H1 (cell line): ENCODE data around the gene MTMR2. TPM values are rescaled to one million over a fixed set of nuclear protein-coding genes. Genes with fewer than 3 reads are reported as not detected.

ENCODE experiments used
- CTCF ChIA-PET: fragments of 300-600 bp; sonication (Branson Sonifier 250); formaldehyde crosslinking; loops from one replicate; lab custom pipeline; 2021; ENCODE audit not compliant: partially characterized antibody; lab: Charles Lee
- POLR2A ChIA-PET: fragments of 300-600 bp; sonication (Branson Sonifier 250); formaldehyde crosslinking; loops from one replicate; lab custom pipeline; 2021; ENCODE audit warnings: inconsistent platforms; ENCODE audit not compliant: partially characterized antibody; lab: Charles Lee
- DNase-seq, 2 experiments: peaks; one replicate each; pipeline versions ENCODE4 v3.0.0 to v3.0.0-alpha.2; 2010 to 2022; ENCODE audit warnings: low spot score in 2 of 2, low read depth in 1 of 2, mixed read lengths in 1 of 2
- FAIRE-seq: peaks from 2 replicates; lab custom pipeline; 2011; peaks lifted over from hg19 to GRCh38; lab: Jason Lieb, UNC
- H2AFZ ChIP-seq: 2 replicates; pipeline ENCODE4 v1.8.1; 2012; ENCODE audit warnings: low read length, inconsistent platforms
- H2AK5ac ChIP-seq: 2 replicates; pipeline ENCODE4 v1.6.1; 2013; ENCODE audit warnings: low read depth, low read length
- H2BK120ac ChIP-seq: replicated peaks from 2 replicates; pipeline ENCODE3; 2013; ENCODE audit warnings: low read depth, low read length, inconsistent platforms
- H2BK12ac ChIP-seq: 2 replicates; pipeline ENCODE4 v1.6.1; 2013; ENCODE audit warnings: low read depth, low read length
- H2BK15ac ChIP-seq: 2 replicates; pipeline ENCODE4 v1.6.1; 2013; ENCODE audit warnings: low read length
- H2BK20ac ChIP-seq: 2 replicates; pipeline ENCODE4 v1.6.1; 2013; ENCODE audit warnings: low read length
- H2BK5ac ChIP-seq: 2 replicates; pipeline ENCODE4 v1.6.1; 2013; ENCODE audit warnings: low read depth, low read length
- H3K14ac ChIP-seq: 2 replicates; pipeline ENCODE4 v1.6.1; 2013; ENCODE audit warnings: inconsistent platforms; ENCODE audit not compliant: insufficient read length
- H3K18ac ChIP-seq: 2 replicates; pipeline ENCODE4 v1.6.1; 2013; ENCODE audit warnings: low read length; ENCODE audit errors: extremely low read depth
- H3K23ac ChIP-seq: 2 replicates; pipeline ENCODE4 v1.6.1; 2013; ENCODE audit warnings: inconsistent platforms; ENCODE audit not compliant: insufficient read length
- H3K23me2 ChIP-seq: 2 replicates; pipeline ENCODE4 v1.6.1; 2013; ENCODE audit warnings: low read depth, low read length
- H3K27ac ChIP-seq: 2 replicates; pipeline ENCODE4 v1.6.1; 2011; ENCODE audit warnings: low read depth, low read length, inconsistent platforms
- H3K27me3 ChIP-seq, 4 experiments: replicated peaks in 1 of 4; 1 replicate in 1 of 4; 2 replicates in 3 of 4; pipeline versions ENCODE4 v1.6.1 to v1.8.1; 2011 to 2013; ENCODE audit warnings: low read length in 3 of 4, mild to moderate bottlenecking in 3 of 4, inconsistent platforms in 2 of 4, mixed read lengths in 2 of 4, moderate library complexity in 1 of 4; ENCODE audit not compliant: control insufficient read depth in 3 of 4, insufficient read depth in 3 of 4; ENCODE audit errors: extremely low read depth in 1 of 4
- H3K36me3 ChIP-seq, 4 experiments: 2 replicates each; pipeline versions ENCODE4 v1.6.1 to v1.8.1; 2011 to 2013; ENCODE audit warnings: mild to moderate bottlenecking in 4 of 4, low read length in 3 of 4, moderate library complexity in 2 of 4, control low read depth in 1 of 4, inconsistent platforms in 1 of 4; ENCODE audit not compliant: insufficient read depth in 4 of 4, control insufficient read depth in 2 of 4
- H3K4ac ChIP-seq: replicated peaks from 2 replicates; pipeline ENCODE3; 2013; ENCODE audit warnings: low read length, low read depth, mixed read lengths, inconsistent platforms; ENCODE audit not compliant: insufficient read length
- H3K4me1 ChIP-seq, 4 experiments: replicated peaks in 1 of 4; 1 replicate in 1 of 4; 2 replicates in 3 of 4; pipeline versions ENCODE4 v1.6.1 to v1.8.1; 2011 to 2013; ENCODE audit warnings: low read length in 3 of 4, inconsistent platforms in 2 of 4, mixed read lengths in 1 of 4; ENCODE audit not compliant: insufficient read depth in 4 of 4, control insufficient read depth in 3 of 4
- H3K4me2 ChIP-seq, 2 experiments: 2 replicates each; pipeline versions ENCODE4 v1.6.1 to v1.8.1; 2011 to 2013; ENCODE audit warnings: low read depth in 2 of 2, low read length in 2 of 2, control low read depth in 1 of 2, inconsistent platforms in 1 of 2, mild to moderate bottlenecking in 1 of 2; ENCODE audit not compliant: insufficient read depth in 1 of 2
- H3K4me3 ChIP-seq, 4 experiments: fragments of 200-600, 300-600 bp in 1 of 4; sonication (generic), shearing (Covaris generic), sonication (Bioruptor Twin) in 1 of 4; 2 replicates each; pipeline versions ENCODE4 v1.5.1 to v1.8.1; 2011 to 2016; ENCODE audit warnings: low read length in 4 of 4, low read depth in 3 of 4, control low read depth in 2 of 4, inconsistent platforms in 2 of 4, mild to moderate bottlenecking in 2 of 4, mixed read lengths in 1 of 4, moderate library complexity in 1 of 4; ENCODE audit not compliant: insufficient read depth in 2 of 4; ENCODE audit errors: extremely low read depth in 1 of 4
- H3K56ac ChIP-seq: replicated peaks from 2 replicates; pipeline ENCODE3; 2013; ENCODE audit warnings: low read depth, mild to moderate bottlenecking, mixed read lengths, low read length, inconsistent platforms; ENCODE audit not compliant: insufficient read length
- H3K79me1 ChIP-seq: 2 replicates; pipeline ENCODE4 v1.6.1; 2013; ENCODE audit warnings: low read depth, low read length, control low read depth
- H3K79me2 ChIP-seq, 2 experiments: 2 replicates each; pipeline versions ENCODE4 v1.6.1 to v1.8.1; 2012 to 2013; ENCODE audit warnings: low read length in 2 of 2, mild to moderate bottlenecking in 2 of 2, inconsistent platforms in 1 of 2; ENCODE audit not compliant: insufficient read depth in 2 of 2, control insufficient read depth in 1 of 2
- H3K9ac ChIP-seq, 4 experiments: replicated peaks in 1 of 4; 1 replicate in 1 of 4; 2 replicates in 3 of 4; pipeline versions ENCODE4 v1.6.1 to v1.8.1; 2011 to 2013; ENCODE audit warnings: low read depth in 3 of 4, low read length in 3 of 4, control low read depth in 2 of 4, mild to moderate bottlenecking in 2 of 4, moderate library complexity in 2 of 4, inconsistent platforms in 1 of 4; ENCODE audit errors: extremely low read depth in 1 of 4
- H3K9me3 ChIP-seq, 2 experiments: 2 replicates each; pipeline versions ENCODE4 v1.6.1 to v1.8.1; 2012 to 2013; ENCODE audit warnings: mild to moderate bottlenecking in 2 of 2, moderate library complexity in 2 of 2, control low read depth in 1 of 2, inconsistent platforms in 1 of 2, low read depth in 1 of 2, low read length in 1 of 2, mixed read lengths in 1 of 2; ENCODE audit not compliant: insufficient read depth in 2 of 2
- H4K20me1 ChIP-seq, 2 experiments: replicated peaks in 1 of 2; 2 replicates each; pipeline versions ENCODE3 to v1.8.1; 2011 to 2013; ENCODE audit warnings: inconsistent platforms in 2 of 2, low read length in 2 of 2, mild to moderate bottlenecking in 1 of 2; ENCODE audit not compliant: insufficient read depth in 2 of 2, control insufficient read depth in 1 of 2
- H4K5ac ChIP-seq: 2 replicates; pipeline ENCODE4 v1.6.1; 2013; ENCODE audit warnings: low read length, low read depth, mixed read lengths, inconsistent platforms; ENCODE audit not compliant: insufficient read length
- H4K8ac ChIP-seq: 2 replicates; pipeline ENCODE4 v1.8.0; 2013; ENCODE audit warnings: mild to moderate bottlenecking, moderate library complexity, low read length, inconsistent platforms; ENCODE audit not compliant: insufficient read depth; ENCODE audit errors: extremely low read depth
- H4K91ac ChIP-seq: replicated peaks from 2 replicates; pipeline ENCODE3; 2013; ENCODE audit warnings: low read length, mixed read lengths, inconsistent platforms; ENCODE audit not compliant: insufficient read length
- SIX5 ChIP-seq: IDR thresholded peaks from 2 replicates; pipeline ENCODE4 v1.6.1; 2011; ENCODE audit warnings: mild to moderate bottlenecking, low read depth, low read length
- WGBS, 2 experiments: shearing (Covaris generic) in 1 of 2; methylation state at CpG; one replicate each; pipeline versions ENCODE4 v1.1.6 to v1.1.7; 2013 to 2015; ENCODE audit warnings: low lambda C conversion rate in 2 of 2, mixed read lengths in 2 of 2, inconsistent platforms in 1 of 2, low coverage in 1 of 2, missing lambda C conversion rate in 1 of 2; ENCODE audit not compliant: insufficient replicate concordance in 2 of 2, insufficient coverage in 1 of 2, insufficient read length in 1 of 2; ENCODE audit errors: extremely low coverage in 1 of 2, missing lambda C conversion rate in 1 of 2; 5-methylcytosine and 5-hydroxymethylcytosine counted together
- polyA plus RNA-seq, 7 experiments: library from polyadenylated mRNA; depleted of rRNA in 3 of 7; stranded (reverse) in 5 of 7; unstranded in 2 of 7; fragments of >200 nt in 5 of 7; fragments of 200-250 nt in 2 of 7; gene quantifications; 1 replicate in 5 of 7; 2 replicates in 1 of 7; 4 replicates in 1 of 7; pipeline versions ENCODE4 v1.2.1 to v1.2.3, GENCODE V29; 2011 to 2013; ENCODE audit warnings: missing spikeins in 2 of 7, mixed read lengths in 2 of 7
- total RNA-seq: library from RNA; stranded (reverse); fragmentation: NEBNext Ultra II Directional; extraction: Animal tissue kit (Norgen Biotek cat#: 25700); gene quantifications from 2 replicates; pipeline ENCODE4 v1.2.1, GENCODE V29; 2021

The MTMR2 gene
- total and polyA plus RNA-seq, 2 of the 8 experiments (the other 6 are each of a cell fraction or from before 2014, with no cell fraction given): 16.7 to 52.9 TPM

DNA sequence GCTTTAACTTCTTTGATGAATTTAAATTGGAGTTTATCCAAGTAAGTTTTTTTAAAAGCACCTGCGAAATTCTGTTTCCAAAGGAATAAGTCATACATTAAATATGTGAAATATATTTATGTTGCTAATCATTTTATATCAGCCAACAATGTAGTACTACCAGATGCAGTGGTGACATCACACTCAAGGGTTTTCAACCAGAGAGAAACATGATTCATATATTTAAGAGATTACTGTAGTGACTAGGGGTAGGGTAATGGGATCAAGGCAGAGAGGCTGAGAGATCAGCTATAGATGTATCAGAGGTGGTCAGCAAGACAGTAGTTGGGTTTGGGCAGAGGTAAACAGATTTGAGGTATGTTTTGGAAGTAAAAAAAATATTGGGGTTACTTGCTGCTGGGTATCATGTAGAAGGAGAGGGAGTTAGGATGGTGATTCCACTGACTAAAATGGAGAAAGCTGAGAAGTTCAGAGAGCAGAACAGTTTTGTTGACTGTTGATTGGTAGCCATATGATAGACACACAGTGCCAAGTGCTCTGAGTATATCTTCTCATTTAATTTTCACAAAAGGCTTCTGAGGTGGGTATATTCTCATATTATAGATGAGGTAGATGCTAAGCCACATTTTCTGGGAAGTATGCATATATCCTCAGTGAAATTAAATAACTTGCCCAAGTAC lies 94.2 kb downstream of the MTMR2 start:
- Histone ChIP-seq H3K18ac (no peak overlapping the region), H2BK5ac (no peak overlapping the region), H4K20me1 (no peaks in the 10 kb centered on the region), H2BK20ac (no peak overlapping the region), H3K4ac (no peak overlapping the region), H2AFZ (no peak overlapping the region), H4K91ac (no peak overlapping the region), H3K79me1 (no peaks in the 10 kb centered on the region), H3K9me3 (no peaks in the 10 kb centered on the region), H3K4me1 (no peaks in the 10 kb centered on the region), H3K14ac (no peak overlapping the region), H3K9ac (no peak overlapping the region), H3K56ac (no peak overlapping the region), H3K36me3 (peaks cover 2 to 76% (median 41%) of the 10 kb centered on the region in 4 experiments; a peak in 7 of 8 replicates), H2BK120ac (no peak overlapping the region), H3K4me2 (no peak overlapping the region), H3K4me3 (no peak overlapping the region), H3K79me2 (no peaks in the 10 kb centered on the region), H2AK5ac (no peak overlapping the region), H2BK15ac (no peak overlapping the region), H4K5ac (no peak overlapping the region), H3K27ac (no peak overlapping the region), H2BK12ac (no peak overlapping the region), H3K23me2 (no peaks in the 10 kb centered on the region), H3K27me3 (no peaks in the 10 kb centered on the region), H3K23ac (no peak overlapping the region), H4K8ac (no peak overlapping the region)
- no peak for FAIRE-seq
- WGBS, 2 experiments: 74% methylated on average over 1 of the region's 1 CpG; no CpG with 5 or more reads in 1 of the 2 experiments
- no peak for DNase-seq
- ChIA-PET POLR2A (no interaction called here), CTCF (interaction anchor here (0.8 to 1.1 kb wide), 2 partner anchors 670 to 853 kb away, joined by 3 read pairs; no protein-coding TSS in a partner anchor)
- TF ChIP-seq SIX5: no peak
